BJ (cell line): Measurements from ENCODE around the gene DNAI2. TPM values are rescaled to one million over a fixed set of nuclear protein-coding genes. Genes with fewer than 3 reads are reported as not detected.
"Not testable (repeated sequence)": the region's sequence is repeated elsewhere in the genome, so short reads cannot be mapped to it uniquely, and the experiment has no call there.

Experiments used
- CTCF ChIA-PET: fragments of 350-600 bp; formaldehyde crosslinking; extraction: SDS; loops from one replicate; lab custom pipeline; 2021; ENCODE audit warnings: antibody characterized with exemption, inconsistent platforms; lab: Yijun Ruan, JAX
- POLR2A ChIA-PET: fragments of 300-600 bp; sonication (Branson Sonifier 250); formaldehyde crosslinking; extraction: SDS; loops from one replicate; lab custom pipeline; 2021; ENCODE audit warnings: antibody characterized with exemption; lab: Charles Lee
- DNase-seq: peaks from one replicate; pipeline ENCODE4 v3.0.0-alpha.2; 2011; ENCODE audit warnings: low read depth
- H3K27me3 ChIP-seq: 2 replicates; pipeline ENCODE4 v1.6.0; 2011; ENCODE audit warnings: low read length; ENCODE audit not compliant: control insufficient read depth, insufficient read depth
- H3K36me3 ChIP-seq: 2 replicates; pipeline ENCODE4 v1.5.1; 2011; ENCODE audit warnings: low read length; ENCODE audit not compliant: control insufficient read depth, insufficient read depth
- H3K4me3 ChIP-seq: 2 replicates; pipeline ENCODE4 v1.5.1; 2011; ENCODE audit warnings: low read depth, mild to moderate bottlenecking, control low read depth, low read length
- polyA plus RNA-seq: library from polyadenylated mRNA; depleted of rRNA; stranded (reverse); fragments of >200 nt; gene quantifications from 2 replicates; pipeline ENCODE4 v1.2.3, GENCODE V29; 2011
- TF ChIP-seq, protein P1 (sequence below): IDR thresholded peaks from 2 replicates; pipeline ENCODE4 v1.5.1; 2011; ENCODE audit warnings: low read depth, mild to moderate bottlenecking, control low read depth, inconsistent platforms, low read length, moderate library complexity; ENCODE audit not compliant: insufficient read depth

Gene DNAI2
- polyA plus RNA-seq, 1 experiment = not detected

DNA sequence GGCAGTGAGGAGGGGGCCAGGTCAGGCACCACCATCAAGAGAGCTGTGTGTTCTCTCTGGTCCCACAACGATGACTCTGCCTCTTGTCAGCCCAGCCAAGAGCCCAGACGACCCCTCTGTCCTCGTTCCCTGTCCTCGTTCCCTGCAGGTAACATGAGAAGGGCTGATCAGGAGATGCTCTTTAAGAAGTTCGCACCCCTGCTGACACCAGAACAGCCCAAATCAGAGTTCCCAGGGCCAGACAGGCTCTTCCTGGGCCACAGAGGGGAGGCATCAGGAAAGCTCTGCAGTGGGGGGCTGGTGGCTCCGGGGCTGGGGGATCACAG, 13.5 kb upstream of the DNAI2 start:
- no peaks in the 10 kb centered on the region for H3K27me3 ChIP-seq
- CTCF ChIA-PET = interaction anchor here (0.6 kb wide), 1 partner anchor 23 kb away, joined by 4 read pairs; no protein-coding TSS in a partner anchor

DNA sequence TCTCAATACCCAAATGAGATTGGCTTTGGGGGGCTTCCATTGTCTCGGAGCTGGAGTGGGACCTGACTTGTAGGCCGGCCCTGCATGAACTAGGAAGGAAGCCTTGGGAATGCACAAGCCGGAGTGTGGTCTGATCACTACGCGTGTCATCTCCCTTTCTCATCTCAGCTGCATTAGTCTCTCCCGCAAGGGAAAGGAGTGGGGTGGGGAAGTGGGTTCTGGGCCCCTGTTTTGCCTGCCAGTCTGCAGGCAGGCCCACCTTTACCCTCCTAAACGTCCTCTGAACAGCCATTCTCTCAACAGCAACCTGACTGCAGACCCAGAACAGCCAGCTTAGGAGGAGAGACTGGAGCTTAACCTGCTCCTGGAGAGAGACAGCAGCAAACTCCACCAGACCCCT, 11.4 kb upstream of the DNAI2 start:
- POLR2A ChIA-PET = no interaction called here
- CTCF ChIA-PET = no interaction called here
- TF ChIP-seq, protein P1, sequence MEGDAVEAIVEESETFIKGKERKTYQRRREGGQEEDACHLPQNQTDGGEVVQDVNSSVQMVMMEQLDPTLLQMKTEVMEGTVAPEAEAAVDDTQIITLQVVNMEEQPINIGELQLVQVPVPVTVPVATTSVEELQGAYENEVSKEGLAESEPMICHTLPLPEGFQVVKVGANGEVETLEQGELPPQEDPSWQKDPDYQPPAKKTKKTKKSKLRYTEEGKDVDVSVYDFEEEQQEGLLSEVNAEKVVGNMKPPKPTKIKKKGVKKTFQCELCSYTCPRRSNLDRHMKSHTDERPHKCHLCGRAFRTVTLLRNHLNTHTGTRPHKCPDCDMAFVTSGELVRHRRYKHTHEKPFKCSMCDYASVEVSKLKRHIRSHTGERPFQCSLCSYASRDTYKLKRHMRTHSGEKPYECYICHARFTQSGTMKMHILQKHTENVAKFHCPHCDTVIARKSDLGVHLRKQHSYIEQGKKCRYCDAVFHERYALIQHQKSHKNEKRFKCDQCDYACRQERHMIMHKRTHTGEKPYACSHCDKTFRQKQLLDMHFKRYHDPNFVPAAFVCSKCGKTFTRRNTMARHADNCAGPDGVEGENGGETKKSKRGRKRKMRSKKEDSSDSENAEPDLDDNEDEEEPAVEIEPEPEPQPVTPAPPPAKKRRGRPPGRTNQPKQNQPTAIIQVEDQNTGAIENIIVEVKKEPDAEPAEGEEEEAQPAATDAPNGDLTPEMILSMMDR = no peak
- no peak for DNase-seq
- Histone ChIP-seq H3K4me3 (no peak overlapping the region), H3K36me3 (no peaks in the 10 kb centered on the region), H3K27me3 (no peaks in the 10 kb centered on the region)

More for the DNA sequence above, 13.5 kb upstream of the DNAI2 start:
- Histone ChIP-seq H3K36me3 (no peaks in the 10 kb centered on the region), H3K4me3 (no peak overlapping the region)
- no peak for DNase-seq
- TF ChIP-seq, protein P1 = no peak
- POLR2A ChIA-PET = no interaction called here

- POLR2A ChIA-PET, CTCF ChIA-PET, H3K27me3 ChIP-seq, H3K4me3 ChIP-seq, DNase-seq, H3K36me3 ChIP-seq: not testable (repeated sequence)
Measured at GRCh38 chr17:74267054-74267453, 7.0 kb upstream of the DNAI2 start.

- Histone ChIP-seq H3K36me3 (no peaks in the 10 kb centered on the region), H3K27me3 (no peaks in the 10 kb centered on the region), H3K4me3 (no peak overlapping the region)
- CTCF ChIA-PET = no interaction called here
- no peak for DNase-seq
- TF ChIP-seq, protein P1 = no peak
- POLR2A ChIA-PET = no interaction called here
Measured at GRCh38 chr17:74267579-74267978, 6.5 kb upstream of the DNAI2 start.

GRCh38 chr17:74267987-74268499, 6.0 kb upstream of the DNAI2 start:
- no peak for DNase-seq
- no peaks in the 10 kb centered on the region for H3K36me3 ChIP-seq
- CTCF ChIA-PET = no interaction called here
- no peaks in the 10 kb centered on the region for H3K27me3 ChIP-seq
- H3K4me3 ChIP-seq = no peak overlapping the region
- TF ChIP-seq, protein P1 = no peak
- POLR2A ChIA-PET = no interaction called here

DNA sequence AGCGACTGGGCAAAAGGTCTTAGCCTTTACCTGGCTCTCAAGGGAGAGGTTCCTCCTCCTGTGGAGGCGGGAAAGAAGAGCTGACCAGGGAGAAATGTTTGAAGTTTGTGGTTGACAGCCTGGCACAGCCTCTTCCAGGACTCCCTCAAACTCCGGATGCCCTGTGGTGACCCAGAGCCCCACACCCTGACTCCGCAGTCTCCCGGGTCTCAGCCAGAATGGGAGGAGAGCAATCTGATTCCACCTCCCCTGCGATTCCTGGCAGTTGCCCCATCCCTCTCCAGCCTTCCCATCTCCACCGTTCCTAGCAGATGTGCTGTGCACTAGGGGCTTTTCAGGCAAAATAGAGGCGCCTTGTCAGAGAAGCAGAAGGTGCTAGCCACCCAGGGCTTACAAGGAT, 5.5 kb upstream of the DNAI2 start:
- TF ChIP-seq, protein P1 = no peak
- ChIA-PET CTCF (no interaction called here), POLR2A (no interaction called here)

More for the DNA sequence above, 5.5 kb upstream of the DNAI2 start:
- DNase-seq = no peak
- no peaks in the 10 kb centered on the region for H3K27me3 ChIP-seq
- no peak overlapping the region for H3K4me3 ChIP-seq
- no peaks in the 10 kb centered on the region for H3K36me3 ChIP-seq
